Psoas muscle (tissue), 8 donors: ENCODE data around the gene PRIMA1. TPM values are rescaled to one million over a fixed set of nuclear protein-coding genes. Genes with fewer than 3 reads are reported as not detected.

ENCODE experiments used
- ATAC-seq, 4 donors: fragments of 200-7000 bp; cut with Tn5 transposase; one replicate each; pipeline ENCODE4 v1.9.1; 2020; ENCODE audit warnings: moderate library complexity in 3 of 4, mild to moderate bottlenecking in 2 of 4
- DNase-seq, 2 donors: peaks; one replicate each; pipeline ENCODE4 v3.0.0-alpha.2; 2020
- H3K27ac ChIP-seq: fragments of 200-600 bp; one replicate; pipeline ENCODE4 v1.8.0; 2022
- H3K27me3 ChIP-seq, 3 donors: fragments of 200-600 bp in 1 of 3; one replicate each; pipeline versions ENCODE4 v1.6.1 to v1.8.0; 2013 to 2022; ENCODE audit warnings: low read length in 2 of 3, mild to moderate bottlenecking in 2 of 3, moderate library complexity in 1 of 3; ENCODE audit not compliant: insufficient read depth in 3 of 3
- H3K36me3 ChIP-seq, 2 donors: fragments of 200-600 bp in 1 of 2; one replicate each; pipeline versions ENCODE4 v1.6.1 to v1.8.0; 2013 to 2022; ENCODE audit warnings: low read depth in 1 of 2, mild to moderate bottlenecking in 1 of 2, moderate library complexity in 1 of 2; ENCODE audit not compliant: insufficient read depth in 1 of 2
- H3K4me1 ChIP-seq: fragments of 200-600 bp; one replicate; pipeline ENCODE4 v1.8.0; 2022
- H3K4me3 ChIP-seq: fragments of 200-600 bp; one replicate; pipeline ENCODE4 v1.8.0; 2022; ENCODE audit warnings: mild to moderate bottlenecking
- H3K9me3 ChIP-seq: fragments of 200-600 bp; one replicate; pipeline ENCODE4 v1.8.0; 2022
- CTCF ChIP-seq: fragments of 200-600 bp; IDR thresholded peaks from one replicate; pipeline ENCODE4 v1.8.0; 2022; ENCODE audit warnings: antibody characterized with exemption
- WGBS, 3 donors: extraction: QIAGEN DNeasy Blood & Tissue Kit; methylation state at CpG; one replicate each; pipeline versions ENCODE4 v1.1.6 to v1.1.7; 2013; 5-methylcytosine and 5-hydroxymethylcytosine counted together
- intact Hi-C, 2 donors: fragments of 100-400 bp; cut with DNase I; formaldehyde crosslinking; loops; one replicate each; pipeline versions ENCODE4 v1.11.0 to v1.14.2; 2022
- polyA plus RNA-seq, 3 donors: library from polyadenylated mRNA; stranded (reverse); fragments of 200-250 nt; gene quantifications; one replicate each; pipeline ENCODE4 v1.2.3, GENCODE V29; 2013
- total RNA-seq, 4 donors: library from RNA; stranded (reverse); fragmentation: NEBNext Ultra II Directional in 2 of 4; extraction: Animal tissue kit (Norgen Biotek cat#: 25700) in 2 of 4; gene quantifications; one replicate each; pipeline versions ENCODE4 v1.2.1 to v1.2.4, GENCODE V29; 2021 to 2023
- donor health status: healthy with polysubstance abuse.
- donor health status: DM: no; HTN: no; CAD: no; lungs with moderate emphysema.
- donor health status: Bipolar disorder and iron deficiency.
- donor health status: healthy.
- donor health status: DM: yes; HTN: yes; CAD: no.
- donor health status: DM: no; HTN: no; CAD: no.
- donor health status: DM: no; HTN: no; CAD: no.
- donor health status: DM: yes; HTN: yes; CAD: no.

Gene PRIMA1
- total and polyA plus RNA-seq, 7 donors, result 0.17 to 0.77 (median 0.19) TPM

- DNase-seq (no peak), ATAC-seq (no peak)
- H3K4me1 ChIP-seq, result no peaks in the 10 kb centered on the region
- no peaks in the 10 kb centered on the region for H3K9me3 ChIP-seq
- 67 to 85% (median 68%) methylated on average over 3 of the region's 3 CpGs for WGBS, 3 donors
- no peaks in the 10 kb centered on the region for H3K27me3 ChIP-seq
- no peak for TF ChIP-seq CTCF
- H3K27ac ChIP-seq, result no peak overlapping the region
- H3K36me3 ChIP-seq, result no peaks in the 10 kb centered on the region
- intact Hi-C loops, result no loop called here
- H3K4me3 ChIP-seq, result no peak overlapping the region
Measured at GRCh38 chr14:93830753-93831461, 42.6 kb upstream of the PRIMA1 start.

- Histone ChIP-seq H3K36me3 (no peaks in the 10 kb centered on the region), H3K4me1 (no peaks in the 10 kb centered on the region), H3K4me3 (no peak overlapping the region), H3K9me3 (no peaks in the 10 kb centered on the region), H3K27ac (no peak overlapping the region), H3K27me3 (peaks cover 0 to 9% (median 0%) of the 10 kb centered on the region in 3 donors)
- intact Hi-C loops, result no loop called here
- WGBS, 3 donors, result 71 to 88% (median 86%) methylated on average over 4 of the region's 4 CpGs
- no peak for TF ChIP-seq CTCF
- DNase-seq, result no peak
- ATAC-seq, result no peak
Measured at GRCh38 chr14:93829839-93830481, 41.7 kb upstream of the PRIMA1 start.

GRCh38 chr14:93825235-93825553 is 36.9 kb upstream of the PRIMA1 start:
- Histone ChIP-seq H3K4me1 (no peaks in the 10 kb centered on the region), H3K4me3 (no peak overlapping the region), H3K27ac (no peak overlapping the region), H3K36me3 (no peaks in the 10 kb centered on the region), H3K9me3 (no peaks in the 10 kb centered on the region), H3K27me3 (peaks cover 0 to 31% (median 4%) of the 10 kb centered on the region in 3 donors)
- no peak for DNase-seq
- no peak for TF ChIP-seq CTCF
- 43 to 54% (median 50%) methylated on average over 14 of the region's 14 CpGs for WGBS, 3 donors
- intact Hi-C loops, result no loop called here
- ATAC-seq, result no peak

GRCh38 chr14:93824518-93825234 is 36.4 kb upstream of the PRIMA1 start:
- no peak overlapping the region for H3K27ac ChIP-seq
- H3K27me3 ChIP-seq, result peaks cover 0 to 31% (median 4%) of the 10 kb centered on the region in 3 donors
- WGBS, 3 donors, result 61 to 69% (median 65%) methylated on average over 31 to 33 of the region's 33 CpGs
- no peaks in the 10 kb centered on the region for H3K36me3 ChIP-seq
- no peaks in the 10 kb centered on the region for H3K4me1 ChIP-seq
- H3K9me3 ChIP-seq, result no peaks in the 10 kb centered on the region
- intact Hi-C loops, result no loop called here
- ATAC-seq, result no peak
- H3K4me3 ChIP-seq, result no peak overlapping the region
- TF ChIP-seq CTCF, result no peak
- DNase-seq, result no peak
